ENCODE data around the gene C5.

Gene C5

GRCh38 chr9:120938851-120939250 lies 111.2 kb downstream of the C5 start:
- no peak for DNase-seq

DNA sequence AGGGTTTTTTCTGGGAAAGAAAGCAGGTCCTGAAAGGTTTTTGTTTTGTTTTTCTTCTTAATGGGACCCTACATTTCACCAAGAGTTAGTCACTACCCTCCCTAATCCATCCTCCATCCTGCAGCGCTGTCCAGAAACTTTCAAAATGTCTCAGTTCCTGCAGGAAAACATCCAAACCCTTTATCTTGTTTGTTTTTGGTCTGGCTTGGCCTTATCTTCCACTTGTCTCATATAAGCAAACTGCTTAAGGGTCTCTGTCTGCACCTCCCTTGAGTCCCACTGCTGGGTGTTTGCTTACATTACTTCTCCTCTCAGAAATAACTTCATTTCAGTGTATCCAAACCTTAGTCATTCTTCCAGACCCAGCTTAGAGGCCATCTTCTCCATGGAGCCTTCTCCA lies 112.5 kb downstream of the C5 start:
- no peak for DNase-seq

- DNase-seq = no peak
Observed at GRCh38 chr9:120937127-120937526, 112.9 kb downstream of the C5 start.

DNA sequence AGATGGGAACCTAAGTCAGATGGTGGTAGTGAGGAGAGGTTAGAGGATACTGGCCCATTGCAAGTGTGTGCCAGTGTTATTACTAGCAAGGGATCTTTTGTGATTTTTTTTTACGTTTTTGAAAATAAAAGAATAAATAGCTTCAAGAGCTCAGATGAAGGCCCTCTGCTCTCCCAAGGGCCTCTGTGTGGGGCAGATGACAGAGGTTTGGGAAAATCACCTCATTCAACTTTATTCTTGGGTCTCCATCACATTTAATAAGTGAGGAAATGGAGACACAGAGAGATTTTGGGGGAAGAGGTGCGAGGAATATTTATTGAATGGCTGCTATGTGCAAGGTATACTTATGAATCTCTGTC lies 113.3 kb downstream of the C5 start:
- DNase-seq = no peak

DNA sequence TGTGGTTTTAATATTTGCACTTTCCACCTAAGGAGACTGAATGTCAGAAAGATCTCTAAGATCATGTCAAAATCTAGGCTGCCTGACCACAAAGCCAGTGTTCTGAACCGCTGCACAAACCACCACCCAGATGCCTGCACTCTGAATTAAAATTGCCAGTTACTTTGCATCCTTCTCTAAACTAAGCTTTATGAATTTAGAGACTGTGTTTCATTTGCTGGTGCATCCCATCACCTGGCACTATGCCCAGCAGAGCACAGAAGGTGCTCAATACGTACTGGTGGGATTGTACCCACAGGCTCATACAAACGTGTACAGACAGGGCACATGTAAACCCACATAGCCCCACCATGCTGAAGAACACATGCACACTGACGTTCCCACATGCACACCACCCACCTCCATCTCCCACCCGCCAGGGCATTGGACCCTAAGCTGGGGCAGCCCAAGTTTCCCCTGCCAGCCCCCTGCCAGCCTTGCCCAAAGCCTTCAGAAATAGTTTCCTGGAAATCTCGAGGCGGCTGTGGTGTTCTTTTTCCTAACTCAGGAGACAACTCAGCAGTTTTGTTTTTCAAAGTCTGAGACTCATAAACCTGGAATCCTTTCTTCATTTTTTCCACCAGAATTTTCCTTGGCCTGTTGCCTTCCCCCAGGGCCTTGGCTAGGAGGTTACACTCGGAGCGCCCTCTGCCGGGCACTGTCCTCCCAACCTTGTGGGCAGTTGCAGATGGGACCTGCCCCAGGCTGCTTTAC lies 113.9 kb downstream of the C5 start:
- peak; percentile 93 for DNase-seq

DNA sequence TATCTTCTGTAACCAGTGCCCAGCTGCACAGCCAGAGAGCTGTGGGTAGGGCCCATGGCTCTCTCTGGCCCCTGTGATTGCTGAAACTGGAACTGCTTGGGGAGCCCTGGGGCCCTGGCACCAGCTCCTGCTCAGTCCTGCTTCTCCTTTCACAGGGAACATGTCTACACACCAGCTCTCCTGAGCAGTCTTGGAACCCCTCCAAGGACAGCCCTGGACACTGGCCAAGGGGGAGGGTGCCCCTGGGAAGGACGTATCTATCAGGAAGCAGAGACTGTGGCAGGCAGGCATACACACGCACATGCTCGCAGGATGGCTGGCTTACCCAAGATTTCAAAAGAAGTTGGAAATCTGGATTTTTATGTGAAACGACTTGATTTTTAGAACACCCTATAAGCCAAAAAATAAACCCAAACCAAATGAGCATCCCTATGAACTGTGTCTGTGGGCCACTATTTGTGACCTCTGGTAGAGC lies 114.7 kb downstream of the C5 start:
- peak; percentile 94 for DNase-seq

- no peak for DNase-seq
Observed at GRCh38 chr9:120934281-120934680, 115.8 kb downstream of the C5 start.

DNA sequence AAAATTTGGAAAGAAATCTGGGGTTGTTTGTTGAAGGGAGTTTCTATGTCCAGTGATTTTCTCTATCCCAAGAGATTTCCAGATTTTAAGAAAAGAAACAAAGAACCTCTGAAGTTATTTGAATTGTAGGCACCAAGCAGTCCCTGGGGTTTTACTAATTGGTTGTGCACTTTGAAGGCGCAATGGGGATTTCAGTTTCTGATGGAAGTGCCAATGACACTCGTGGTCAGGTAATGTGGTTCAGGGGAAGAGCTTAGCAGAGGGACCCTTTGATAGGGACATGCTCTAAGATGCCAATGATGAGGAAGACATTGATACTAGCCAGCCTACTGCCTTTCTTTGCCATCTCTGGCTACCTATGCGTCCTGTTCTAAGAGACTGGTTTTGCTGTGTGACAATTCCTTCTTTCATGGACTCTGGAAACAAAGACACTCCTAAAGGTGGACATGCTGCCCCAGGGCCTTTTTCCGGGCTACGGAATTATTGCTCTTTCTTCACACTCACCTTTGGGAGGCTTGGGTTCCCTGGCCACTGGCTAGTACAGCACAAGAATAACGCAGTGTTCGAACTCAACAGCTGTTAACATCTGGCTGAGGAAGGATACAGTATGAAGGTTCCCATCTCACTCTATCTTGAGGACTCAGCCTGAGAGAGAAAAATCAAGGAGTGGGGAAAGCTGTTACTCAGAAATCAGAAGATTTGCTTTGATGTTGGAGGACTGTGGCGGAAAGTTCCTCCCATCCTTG lies 116.6 kb downstream of the C5 start:
- DNase-seq = no peak

GRCh38 chr9:120932086-120932823 lies 117.8 kb downstream of the C5 start:
- DNase-seq = no peak

DNA sequence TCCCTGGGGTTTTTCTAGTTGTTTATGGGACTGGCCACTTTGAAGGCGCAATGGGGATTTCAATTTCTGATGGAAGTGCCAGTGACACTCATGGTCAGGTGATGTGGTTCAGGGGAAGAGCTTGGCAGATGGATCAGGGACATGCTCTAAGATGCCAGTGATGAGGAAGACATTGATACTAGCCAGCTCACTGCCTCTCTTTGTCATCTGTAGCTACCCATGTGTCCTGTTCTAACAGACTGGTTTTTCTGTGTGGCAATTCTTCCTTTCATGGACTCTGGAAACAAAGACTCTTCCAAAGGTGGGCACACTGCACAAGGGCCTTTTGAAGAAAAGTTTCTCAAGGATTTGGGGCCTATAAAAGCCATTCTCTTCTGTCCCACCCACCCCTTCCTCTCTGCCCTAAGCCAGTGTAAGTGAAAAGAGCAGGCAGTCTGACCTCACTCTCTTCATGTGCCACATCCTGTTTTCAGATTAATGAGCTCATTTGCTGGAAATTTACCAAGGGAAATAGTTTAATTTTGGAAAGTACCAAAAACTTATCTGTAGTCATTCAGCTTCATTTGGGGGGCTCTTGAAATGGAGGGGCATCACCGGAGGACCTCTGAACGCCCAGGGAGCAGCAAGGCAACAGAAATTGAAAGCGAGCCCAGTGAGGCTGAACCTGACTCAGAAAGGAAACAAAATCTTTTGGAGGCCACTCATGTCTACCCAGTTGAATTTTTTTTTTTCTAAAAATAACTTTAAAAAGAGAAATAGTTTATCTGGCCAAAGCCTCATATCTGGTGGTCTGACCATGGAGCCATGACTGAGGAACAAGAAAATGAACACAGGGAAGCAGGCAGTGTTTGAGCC lies 118.6 kb downstream of the C5 start:
- DNase-seq = no peak

GRCh38 chr9:120929229-120929791 lies 120.8 kb downstream of the C5 start:
- DNase-seq = no peak

DNA sequence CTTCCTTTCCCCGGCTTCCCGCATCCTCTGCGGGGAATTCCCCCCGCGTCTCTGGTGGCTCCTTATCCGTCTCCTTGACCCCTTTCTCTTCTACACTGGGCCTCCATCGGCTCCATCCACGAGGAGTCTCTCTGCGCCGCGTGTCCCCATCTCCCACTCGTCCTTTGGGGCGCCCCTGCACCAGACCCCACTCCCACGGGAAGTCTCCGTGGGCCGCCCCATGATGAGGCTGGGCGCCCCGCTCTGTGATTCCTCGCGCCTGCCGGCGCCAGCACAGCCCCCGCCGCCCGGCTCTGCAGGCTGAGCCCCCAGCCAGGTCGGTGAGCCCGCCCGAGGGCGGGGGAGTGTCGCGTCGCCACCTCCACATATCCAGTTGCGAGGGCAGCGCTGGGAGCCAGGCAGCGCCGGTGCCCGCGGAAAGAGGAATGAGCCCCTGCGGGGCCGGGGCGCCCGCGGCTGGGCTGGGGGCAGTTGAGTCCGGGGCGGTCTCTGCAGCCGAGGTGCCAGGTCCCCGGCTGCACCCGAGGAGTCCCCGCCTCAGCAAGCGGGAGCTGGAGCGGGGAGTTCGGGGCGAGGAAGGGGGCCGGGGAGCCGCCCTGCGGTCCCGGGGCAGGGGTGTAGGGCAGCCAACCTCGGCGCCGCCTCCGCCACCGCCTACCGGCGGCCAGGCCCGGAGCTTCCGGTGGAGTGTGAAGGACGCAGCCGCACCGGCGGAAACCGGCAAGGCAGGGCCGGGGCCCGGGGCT lies 121.4 kb downstream of the C5 start:
- peak; percentile 79 for DNase-seq

DNA sequence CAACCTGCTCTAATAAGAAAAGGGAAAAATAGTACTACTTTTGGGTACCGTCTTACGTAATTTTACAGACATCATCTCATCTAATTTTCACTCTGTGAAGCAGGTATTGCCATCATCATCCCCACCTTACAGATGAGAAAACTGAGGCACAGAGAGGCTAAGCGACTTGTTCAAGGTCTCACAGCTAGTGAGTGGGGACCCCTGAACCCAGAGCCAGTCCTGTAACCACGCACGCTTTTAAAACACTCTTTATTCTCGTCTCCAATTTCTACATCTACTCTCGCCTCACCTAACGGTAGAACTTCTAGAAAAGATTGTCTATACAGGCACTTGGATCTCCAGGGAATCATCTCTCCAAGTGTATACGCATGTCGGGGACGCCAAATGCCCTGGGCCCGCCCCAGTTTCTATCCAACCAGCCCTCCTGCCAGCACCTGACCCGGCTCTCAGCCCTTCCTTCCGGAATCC lies 122.0 kb downstream of the C5 start:
- DNase-seq = no peak

DNA sequence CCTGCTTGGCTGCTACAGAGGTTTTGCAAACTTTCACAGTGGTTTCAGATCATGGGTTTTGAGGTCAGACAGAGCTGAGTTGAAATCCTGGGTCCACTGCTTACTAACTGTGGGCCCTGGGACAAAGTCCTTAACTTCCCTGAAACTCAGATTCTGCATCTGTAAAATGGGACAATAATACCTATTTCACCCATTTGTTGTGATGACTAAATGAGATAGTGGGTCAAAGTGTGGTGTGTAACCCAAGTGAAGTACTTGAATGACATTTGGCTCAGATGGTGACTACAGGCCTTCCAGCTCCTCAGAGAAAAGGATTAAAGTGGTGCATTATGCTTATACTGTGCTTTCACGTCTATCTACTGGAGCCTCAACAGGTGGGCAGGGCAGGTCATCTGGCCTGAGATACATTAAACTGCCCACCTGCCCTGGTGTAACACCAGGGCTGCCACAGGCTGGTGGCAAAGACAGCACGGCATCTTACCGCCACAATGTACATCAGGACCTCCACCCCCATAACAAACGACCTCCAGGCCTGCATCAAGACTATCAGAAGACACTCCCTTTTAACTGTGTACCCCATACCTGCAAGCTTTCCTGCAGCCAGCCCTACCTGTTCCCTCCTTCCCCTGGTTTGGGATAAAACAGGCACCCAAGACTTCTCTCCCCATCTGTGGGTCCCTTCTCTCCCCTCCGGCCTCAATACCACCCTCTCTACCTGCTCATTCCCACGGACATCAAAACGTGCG lies 122.6 kb downstream of the C5 start:
- no peak for DNase-seq

DNA sequence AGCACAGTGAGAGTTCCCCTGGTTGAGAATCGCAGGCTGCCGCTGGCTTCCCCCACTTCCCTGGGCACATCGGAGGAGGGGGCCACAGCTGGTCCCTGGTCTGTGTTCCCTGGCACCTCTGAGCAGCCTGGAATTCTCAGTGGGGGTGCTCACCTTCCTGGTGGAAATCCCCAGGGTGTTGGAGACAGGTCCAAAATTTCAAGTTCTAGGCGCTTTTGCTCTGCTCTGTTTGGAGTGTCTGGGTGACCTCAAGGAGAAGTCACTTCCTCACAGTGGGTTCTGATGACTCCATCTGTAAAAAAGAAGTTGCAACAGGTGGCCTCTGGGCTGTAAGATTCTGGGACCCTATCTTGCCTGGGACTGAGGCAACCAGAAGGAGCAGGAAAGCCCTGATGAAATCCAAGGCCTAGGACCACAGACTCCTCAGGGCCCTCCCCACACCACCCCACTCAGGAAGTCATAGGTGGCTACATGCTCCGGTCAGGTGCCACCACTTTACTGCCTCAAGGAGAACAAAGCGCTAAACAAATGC lies 123.6 kb downstream of the C5 start, which contains the start of gene TRAF1:
Gene TRAF1, minus strand, starts transcription at position 400 of the 532 bp plus-strand sequence. CDS start 721 bp downstream, outside the sequence.
- DNase-seq = no peak

DNA sequence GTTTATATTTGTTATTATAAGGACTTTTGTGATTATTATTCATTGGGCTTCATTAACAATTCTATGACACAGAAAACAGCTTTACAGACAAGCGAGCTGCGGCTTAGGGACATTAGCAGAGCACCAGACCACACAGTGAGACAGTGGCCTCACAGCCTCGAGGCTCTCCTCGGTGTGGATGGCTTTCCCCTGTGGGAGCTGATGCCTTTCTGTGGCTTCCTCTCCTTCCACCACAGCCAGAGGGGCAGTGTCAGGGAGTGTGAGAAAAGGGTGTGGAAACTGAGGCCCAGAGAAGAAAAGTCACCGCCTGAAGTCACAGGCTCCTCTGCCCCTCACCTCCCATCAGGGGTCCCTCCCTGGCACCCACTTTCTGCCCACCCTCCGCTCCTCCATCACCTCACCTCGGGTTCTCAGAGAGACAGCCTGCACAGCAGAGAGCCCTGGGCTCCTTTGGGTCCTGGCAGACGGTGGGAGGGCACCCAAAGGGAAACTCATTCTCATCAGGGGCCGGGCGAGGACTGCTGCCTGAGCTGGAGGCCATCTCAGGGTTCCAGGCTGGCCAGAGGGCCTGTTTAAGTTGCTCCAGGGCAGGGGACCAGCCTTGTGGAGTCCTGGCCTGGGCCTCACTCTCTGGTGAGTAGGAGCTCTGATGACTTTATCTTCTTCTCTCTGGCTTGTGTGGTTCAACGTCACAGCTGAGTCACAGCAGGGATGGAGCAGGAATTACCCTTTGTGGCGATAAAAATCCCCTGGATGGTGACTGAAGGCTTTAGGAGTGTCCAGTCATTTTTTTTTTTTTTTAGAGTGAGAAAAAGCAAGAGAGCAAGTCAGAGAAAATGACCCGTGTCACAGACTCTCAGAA lies 124.3 kb downstream of the C5 start:
- no peak for DNase-seq

GRCh38 chr9:120924698-120925534 lies 125.2 kb downstream of the C5 start:
- no peak for DNase-seq

DNA sequence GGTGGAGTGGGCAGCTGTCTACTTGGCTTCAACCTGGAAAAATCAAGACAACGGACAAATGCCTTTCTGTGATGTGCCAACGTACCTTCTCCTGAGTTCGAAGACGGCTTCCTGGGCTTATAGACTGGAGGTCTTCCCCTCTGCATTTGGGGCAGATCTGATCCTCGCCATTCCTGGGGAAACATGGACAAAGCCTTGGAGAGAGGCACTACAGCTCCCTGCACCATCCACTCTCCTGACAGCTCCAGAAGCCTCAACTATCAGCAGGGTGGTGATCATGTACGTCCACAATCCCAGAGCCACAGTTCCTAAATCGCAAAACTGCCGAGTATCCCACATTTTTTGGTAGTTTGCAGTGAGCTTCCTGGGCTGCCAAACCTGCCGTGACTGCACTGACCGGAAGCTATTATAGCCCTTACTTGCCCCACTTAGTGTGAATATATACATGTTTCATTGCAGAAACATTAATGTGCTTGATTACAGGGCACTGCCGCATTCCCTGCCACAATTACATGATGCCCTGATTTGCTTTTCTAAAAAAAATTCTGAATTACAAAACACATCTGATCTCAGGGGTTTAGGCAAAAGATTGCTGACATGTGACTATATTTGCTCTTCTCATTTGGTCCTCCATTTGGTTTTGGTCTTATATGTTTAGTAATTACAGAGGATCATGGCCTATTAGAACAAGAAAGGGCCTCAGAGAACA lies 126.3 kb downstream of the C5 start:
- DNase-seq = no peak
